Measurements from ENCODE around the gene DUSP8.
"Not testable (repeated sequence)": the region's sequence is repeated elsewhere in the genome, so short reads cannot be mapped to it uniquely, and the experiment has no call there.

The DUSP8 gene

DNA sequence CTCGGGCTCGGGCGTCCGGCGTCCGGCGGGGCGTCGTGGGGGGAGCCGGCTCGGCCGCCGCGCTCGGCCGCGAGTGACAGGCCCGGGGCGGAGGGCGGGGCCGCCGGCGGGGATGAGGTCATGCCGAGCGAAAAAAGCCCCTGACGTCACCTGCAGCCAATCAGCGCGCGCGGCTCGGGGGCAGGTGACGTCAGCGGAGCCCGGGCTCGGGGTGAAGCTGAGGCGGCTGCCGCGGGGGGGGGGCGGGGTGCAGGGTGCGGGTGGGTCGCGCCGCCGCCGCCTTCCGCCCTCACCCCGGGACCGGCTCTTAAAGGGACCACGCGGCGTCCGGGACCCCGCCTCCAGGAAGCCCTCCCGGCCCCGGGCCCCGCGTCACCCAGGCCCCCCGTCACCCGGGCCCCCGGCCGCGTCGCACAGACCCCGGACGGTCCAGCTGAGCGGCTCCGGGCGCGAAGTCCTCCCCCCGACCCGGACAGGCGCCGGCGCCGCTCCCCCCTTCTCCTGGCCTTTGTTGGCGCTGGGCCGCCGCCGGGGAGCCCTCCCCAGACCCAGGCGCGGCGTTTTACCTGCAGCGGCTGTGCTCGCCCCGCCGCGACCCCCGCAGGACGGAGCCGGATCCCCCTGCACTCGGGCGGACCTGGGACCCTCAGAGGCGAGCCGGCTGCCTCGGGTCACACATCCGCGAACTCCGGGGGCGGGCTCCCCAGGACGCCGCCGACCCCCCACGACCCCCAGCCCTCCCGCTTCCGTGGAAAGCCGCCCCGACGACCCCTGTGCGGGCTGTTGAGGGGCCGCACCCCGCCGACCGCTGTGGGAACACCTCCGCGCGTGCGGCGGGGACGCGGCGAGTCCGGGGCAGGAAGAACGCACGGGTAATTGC lies at the start of gene DUSP8:
TSS of gene DUSP8 (minus strand) at position 75 of the 880 bp plus-strand sequence. CDS start 6,445 bp downstream, outside the sequence.
- in situ Hi-C loops (cut with MboI; ENCODE audit: low sequenced_read_pairs) = no loop called here

DNA sequence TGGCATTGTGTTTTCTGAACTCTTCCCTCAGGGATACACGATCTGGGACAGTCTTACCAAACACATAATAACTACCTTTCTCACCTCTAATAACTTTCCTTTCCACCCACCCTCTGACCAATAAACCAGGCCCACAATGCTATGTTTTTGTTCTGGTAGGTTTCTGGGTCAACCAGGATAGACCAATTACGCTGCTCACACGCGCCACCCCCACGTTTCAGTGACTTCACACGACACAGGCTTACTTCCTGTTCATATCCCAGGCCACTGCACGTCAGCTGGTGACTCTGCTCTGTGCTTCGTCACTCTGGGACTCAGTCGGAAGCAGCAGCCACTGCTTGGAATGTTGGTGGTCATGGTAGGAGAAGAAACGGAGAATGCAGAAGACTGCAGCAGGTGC lies 47.4 kb upstream of the DUSP8 start:
- in situ Hi-C loops (cut with MboI; ENCODE audit: low sequenced_read_pairs) = no loop called here

DNA sequence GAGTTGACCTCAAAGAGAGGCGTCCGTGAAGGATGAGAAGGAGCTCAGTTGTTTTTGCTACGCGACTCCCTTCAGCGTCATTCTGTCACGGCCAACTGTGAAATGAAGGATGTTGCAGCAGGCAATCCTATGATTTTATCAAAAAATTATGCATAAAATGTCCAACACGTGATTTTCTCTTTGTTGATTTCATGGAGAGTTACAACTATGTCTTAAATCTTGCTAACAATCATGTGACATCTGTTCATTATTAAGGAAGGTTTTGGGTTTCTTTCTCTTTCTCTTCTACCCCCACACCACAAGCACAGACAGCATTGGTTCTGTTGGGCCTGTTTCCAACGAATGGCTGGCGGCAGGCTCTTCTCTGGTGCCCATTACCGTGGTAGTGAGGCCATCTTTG lies 46.2 kb upstream of the DUSP8 start:
- in situ Hi-C loops (cut with MboI; ENCODE audit: low sequenced_read_pairs) = no loop called here

DNA sequence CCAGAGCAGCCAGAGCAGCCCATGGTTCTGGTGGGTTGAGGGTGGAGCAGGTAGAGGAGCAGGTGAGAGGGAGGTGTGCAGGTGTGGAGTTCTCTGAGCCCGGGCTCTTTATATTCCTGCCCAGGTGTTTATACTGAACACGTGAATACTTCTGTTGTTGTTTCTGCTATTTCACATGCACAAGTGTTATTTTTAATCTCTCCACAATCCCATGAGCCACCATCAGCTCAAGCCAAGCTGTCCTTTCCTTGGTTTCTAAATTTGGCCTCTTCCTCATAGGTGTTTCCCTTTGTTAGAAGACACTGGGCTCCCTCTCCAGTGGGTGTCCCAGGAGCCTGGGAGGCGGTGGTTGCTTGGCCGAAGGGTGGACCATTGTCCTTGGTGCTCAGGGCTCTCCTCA lies 36.3 kb upstream of the DUSP8 start, which contains the start of gene KRTAP5-3:
TSS of gene KRTAP5-3 (minus strand) at position 101 of the 400 bp plus-strand sequence. CDS start at position 23, 78 bp downstream.
- in situ Hi-C loops (cut with MboI; ENCODE audit: low sequenced_read_pairs) = no loop called here

- in situ Hi-C loops (cut with MboI; ENCODE audit: low sequenced_read_pairs) = not testable (repeated sequence)
These were observed 35.8 kb upstream of the DUSP8 start for GRCh38 chr11:1607901-1608300.

DNA sequence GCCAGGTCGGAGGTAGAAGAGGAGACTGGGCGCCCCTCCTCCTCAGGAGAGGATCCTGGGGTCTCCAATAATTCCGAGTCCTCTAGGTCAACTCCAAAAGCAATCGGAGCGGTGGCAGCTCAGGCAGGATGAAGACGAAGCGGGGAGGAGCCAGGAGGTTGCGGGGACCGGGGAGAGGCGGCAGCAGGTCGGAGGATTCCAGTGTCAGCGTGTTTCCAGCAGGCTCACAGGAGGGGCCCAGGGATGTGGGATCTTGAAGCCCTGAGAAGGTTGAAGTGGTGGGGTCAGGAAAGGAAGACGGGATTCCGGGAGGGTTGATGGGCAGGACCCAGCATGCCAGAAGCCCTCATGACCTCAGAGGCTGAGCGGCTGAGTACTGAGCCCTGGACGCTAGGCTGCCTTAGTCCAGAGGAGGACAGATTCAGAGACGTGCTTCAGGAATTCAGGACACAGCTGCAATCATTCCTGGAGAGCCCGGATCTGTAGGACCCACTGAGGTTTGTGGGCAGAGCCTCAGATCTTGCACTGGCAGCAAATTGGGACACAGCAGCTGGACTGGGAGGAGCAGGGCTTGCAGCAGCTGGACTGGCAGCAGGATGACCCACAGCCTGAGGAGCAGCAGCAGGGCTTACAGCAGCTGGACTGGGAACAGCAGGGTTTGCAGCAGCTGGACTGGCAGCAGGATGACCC lies 35.2 kb upstream of the DUSP8 start:
- in situ Hi-C loops (cut with MboI; ENCODE audit: low sequenced_read_pairs) = not testable (repeated sequence)

- in situ Hi-C loops (cut with MboI; ENCODE audit: low sequenced_read_pairs) = not testable (repeated sequence)
These were observed 33.9 kb upstream of the DUSP8 start for GRCh38 chr11:1605923-1606322.

DNA sequence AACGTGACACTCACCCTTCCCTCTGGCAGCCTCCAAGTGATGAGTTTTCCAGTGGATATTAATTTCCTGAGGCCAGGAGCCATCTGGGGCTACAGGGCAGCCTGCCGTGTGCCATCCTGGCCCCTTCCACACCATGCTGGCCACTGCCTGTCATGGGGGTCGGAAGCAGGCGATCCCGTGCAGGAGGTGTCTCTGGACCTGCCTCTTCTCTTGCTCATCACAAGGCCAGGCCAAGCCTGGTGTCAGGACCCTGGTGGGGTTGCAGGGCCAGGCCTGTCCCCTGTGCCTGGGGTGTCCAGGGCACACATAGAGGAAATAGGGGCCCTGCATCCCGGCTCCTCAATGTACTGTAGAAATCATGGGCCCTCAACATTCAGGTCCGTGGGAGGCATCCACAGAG lies 32.6 kb upstream of the DUSP8 start:
- in situ Hi-C loops (cut with MboI; ENCODE audit: low sequenced_read_pairs) = no loop called here

DNA sequence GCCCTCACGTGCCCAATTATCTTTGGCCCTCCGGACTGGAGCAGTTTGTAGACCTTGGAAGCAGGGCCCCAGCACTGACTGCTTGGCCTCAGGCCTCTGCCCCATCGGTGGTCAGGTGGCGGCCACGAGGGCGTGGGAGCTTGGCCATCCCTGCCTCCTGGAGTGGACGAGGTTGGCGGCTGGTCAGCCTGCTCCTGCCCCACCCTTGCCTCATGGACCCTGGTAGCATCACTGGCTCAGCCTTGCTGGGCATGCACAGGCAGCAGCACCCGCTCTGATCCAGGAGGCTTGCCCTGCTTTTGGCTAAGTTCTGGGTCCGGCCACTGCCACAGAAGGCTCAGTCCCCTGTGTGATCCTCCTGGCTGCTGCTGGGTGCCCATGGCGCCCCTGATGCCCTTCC lies 32.1 kb upstream of the DUSP8 start:
- in situ Hi-C loops (cut with MboI; ENCODE audit: low sequenced_read_pairs) = no loop called here

DNA sequence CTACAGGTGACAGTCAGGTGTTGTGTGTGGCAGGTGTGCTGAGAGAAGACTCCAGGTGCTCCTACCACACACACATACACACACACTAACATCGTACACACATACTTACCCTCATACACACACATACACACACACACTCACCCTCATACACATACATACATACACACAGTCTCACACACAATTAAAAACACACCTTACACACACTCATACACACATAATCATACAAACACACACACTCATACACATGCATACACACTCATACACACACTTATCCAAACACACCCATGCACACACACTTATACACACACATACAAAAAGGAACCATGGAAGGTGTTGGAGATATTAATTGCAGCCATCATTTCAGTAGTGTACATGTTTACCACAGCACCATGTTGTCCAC lies 31.6 kb upstream of the DUSP8 start:
- in situ Hi-C loops (cut with MboI; ENCODE audit: low sequenced_read_pairs) = no loop called here

DNA sequence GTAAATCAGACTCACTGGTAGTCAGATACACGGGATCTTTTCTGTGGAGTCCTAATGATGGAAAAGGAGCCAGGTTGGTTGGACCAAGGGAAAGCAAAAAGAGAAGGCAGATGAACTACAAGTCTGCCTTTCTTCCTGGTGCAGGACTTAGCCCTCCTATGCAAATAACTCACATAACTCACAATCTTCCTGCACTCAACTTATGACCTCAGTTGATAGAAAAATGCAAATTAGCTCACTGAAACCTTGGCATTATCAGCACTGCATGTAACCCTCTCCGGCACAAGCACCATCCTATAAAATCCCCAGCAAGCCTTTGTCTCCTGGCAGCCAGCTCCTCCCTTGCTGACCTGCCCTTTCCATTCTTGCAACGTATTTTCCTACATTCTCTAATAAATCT lies 29.6 kb upstream of the DUSP8 start:
- in situ Hi-C loops (cut with MboI; ENCODE audit: low sequenced_read_pairs) = not testable (repeated sequence)

DNA sequence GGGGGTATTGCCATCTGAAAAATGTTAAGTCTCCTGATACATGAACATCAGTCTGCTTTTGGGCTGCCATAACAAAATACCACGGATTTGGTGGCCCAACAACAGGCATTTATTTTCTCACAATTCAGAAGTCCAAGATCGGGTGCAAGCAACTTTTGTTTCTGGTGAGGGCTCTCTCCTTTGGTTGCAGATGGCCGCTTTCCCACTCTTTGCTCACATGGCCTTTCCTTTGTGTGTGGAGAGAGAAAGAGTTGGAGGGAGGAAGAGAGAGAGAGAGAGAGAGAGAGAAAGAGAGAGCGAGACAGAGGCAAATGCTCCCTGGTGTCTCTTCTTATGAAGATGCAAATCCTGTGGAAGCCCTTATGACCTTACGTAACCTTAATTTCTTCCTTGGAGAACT lies 28.6 kb upstream of the DUSP8 start:
- in situ Hi-C loops (cut with MboI; ENCODE audit: low sequenced_read_pairs) = no loop called here

DNA sequence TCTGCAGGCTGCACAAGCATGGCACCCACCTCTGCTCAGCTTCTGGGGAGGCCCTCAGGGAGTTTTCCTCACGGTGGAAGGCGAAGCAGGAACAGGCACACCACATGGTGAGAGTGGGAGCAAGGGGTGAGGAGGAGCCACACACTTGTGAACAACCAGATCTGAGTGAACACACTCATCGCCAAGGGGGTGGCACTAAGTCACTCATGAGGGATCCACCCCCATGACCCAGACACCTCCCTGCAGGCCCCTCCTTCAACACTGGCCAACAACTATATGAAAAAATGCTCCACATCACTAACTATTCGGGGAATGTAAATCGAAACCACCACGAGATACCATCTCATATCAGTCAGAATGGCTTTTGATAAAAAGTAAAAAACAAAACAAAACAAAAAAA lies 26.7 kb upstream of the DUSP8 start:
- in situ Hi-C loops (cut with MboI; ENCODE audit: low sequenced_read_pairs) = no loop called here

DNA sequence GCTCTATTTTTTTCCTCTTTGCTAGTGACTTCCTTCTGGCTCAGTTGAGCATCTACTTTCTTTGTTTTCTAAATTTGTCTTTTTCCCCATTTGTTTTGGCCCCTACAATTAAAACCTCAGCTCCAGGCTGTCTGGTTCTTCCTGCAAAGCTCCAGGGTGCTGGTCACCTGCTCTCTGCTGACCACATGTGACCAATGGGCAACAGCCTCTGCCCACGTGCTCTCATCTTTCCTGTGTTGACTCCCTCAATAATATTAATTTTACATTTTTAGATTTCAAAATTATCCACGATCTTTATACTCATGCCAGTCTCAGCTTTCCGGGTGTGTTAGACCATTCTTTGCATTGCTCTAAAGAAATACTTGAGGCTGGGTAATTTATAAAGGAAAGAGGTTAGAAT lies 26.3 kb upstream of the DUSP8 start:
- in situ Hi-C loops (cut with MboI; ENCODE audit: low sequenced_read_pairs) = not testable (repeated sequence)

- in situ Hi-C loops (cut with MboI; ENCODE audit: low sequenced_read_pairs) = no loop called here
These were observed 25.9 kb upstream of the DUSP8 start, which contains the start of gene KRTAP5-2 for GRCh38 chr11:1597994-1598380. KRTAP5-2 (minus strand) TSS chr11:1598294; CDS start chr11:1598250, 44 bp downstream.

- in situ Hi-C loops (cut with MboI; ENCODE audit: low sequenced_read_pairs) = no loop called here
These were observed 25.4 kb upstream of the DUSP8 start for GRCh38 chr11:1597331-1597993.

- in situ Hi-C loops (cut with MboI; ENCODE audit: low sequenced_read_pairs) = not testable (repeated sequence)
These were observed 24.6 kb upstream of the DUSP8 start for GRCh38 chr11:1596576-1597121.

GRCh38 chr11:1595994-1596575 lies 24.0 kb upstream of the DUSP8 start:
- in situ Hi-C loops (cut with MboI; ENCODE audit: low sequenced_read_pairs) = not testable (repeated sequence)

DNA sequence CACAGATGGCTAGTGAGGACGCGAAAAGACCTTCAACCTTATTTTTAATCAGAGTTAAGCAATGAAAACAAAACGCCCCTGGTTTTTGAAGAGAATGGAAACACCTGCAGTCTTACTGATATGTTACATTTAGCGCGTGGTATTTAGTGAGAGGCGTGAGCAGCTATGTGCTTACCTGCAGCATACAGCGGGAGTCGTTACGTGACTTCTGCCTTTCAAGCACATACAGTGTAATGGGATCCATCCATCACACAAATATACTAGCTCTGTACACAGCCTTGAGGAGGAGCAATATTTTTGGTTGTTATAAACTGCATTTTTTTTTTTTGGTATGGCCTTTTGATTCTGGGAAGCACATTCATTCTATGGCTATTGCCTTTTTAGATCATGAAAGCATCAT lies 20.6 kb upstream of the DUSP8 start:
- in situ Hi-C loops (cut with MboI; ENCODE audit: low sequenced_read_pairs) = no loop called here

GRCh38 chr11:1589996-1590395 lies 17.9 kb upstream of the DUSP8 start:
- in situ Hi-C loops (cut with MboI; ENCODE audit: low sequenced_read_pairs) = no loop called here
